Peyer's patch (tissue), 4 donors: ENCODE measurements around the gene CLTCL1. TPM values are rescaled to one million over a fixed set of nuclear protein-coding genes. Genes with fewer than 3 reads are reported as not detected.
"Not testable (repeated sequence)": the region's sequence is repeated elsewhere in the genome, so short reads cannot be mapped to it uniquely, and the experiment has no call there.

ENCODE experiments used
- DNase-seq, 3 donors: peaks; one replicate each; pipeline ENCODE4 v3.0.0-alpha.2; 2017 to 2019
- H3K27ac ChIP-seq, 4 donors: fragments of 200-600 bp; sonication (generic); one replicate each; pipeline ENCODE4 v1.5.1; 2016 to 2019
- H3K27me3 ChIP-seq, 2 donors: fragments of 200-600 bp; sonication (generic); one replicate each; pipeline ENCODE4 v1.5.1; 2019
- H3K36me3 ChIP-seq, 3 donors: fragments of 200-600 bp; sonication (generic); one replicate each; pipeline ENCODE4 v1.5.1; 2016 to 2019
- H3K4me1 ChIP-seq, 4 donors: fragments of 200-600 bp; sonication (generic); one replicate each; pipeline ENCODE4 v1.5.1; 2016 to 2019
- H3K4me3 ChIP-seq, 4 donors: fragments of 200-600 bp; sonication (generic); 1 replicate in 3 of 4; 2 replicates in 1 of 4; pipeline ENCODE4 v1.5.1; 2016 to 2019; ENCODE audit warnings: mild to moderate bottlenecking in 1 of 4
- H3K9me3 ChIP-seq, 4 donors: fragments of 200-600 bp; sonication (generic); one replicate each; pipeline ENCODE4 v1.5.1; 2016 to 2019; ENCODE audit warnings: mild to moderate bottlenecking in 1 of 4
- POLR2A ChIP-seq, 2 donors: fragments of 450-650 bp; IDR thresholded peaks; one replicate each; pipeline ENCODE4 v1.5.1; 2017; ENCODE audit warnings: antibody characterized with exemption in 2 of 2, mild to moderate bottlenecking in 2 of 2, moderate library complexity in 2 of 2
- total RNA-seq, 4 donors: library from RNA; depleted of rRNA; stranded (reverse); fragments of >200 nt; gene quantifications; one replicate each; pipeline ENCODE4 v1.1.0, GENCODE V29; 2016
- TF ChIP-seq, protein P1 (sequence below), 6 experiments: fragments of 450-650 bp in 4 of 6; fragments of 200-600 bp in 2 of 6; sonication (generic) in 1 of 6; IDR thresholded peaks; one replicate each; pipeline ENCODE4 v1.5.1; 2017 to 2019; ENCODE audit warnings: antibody characterized with exemption in 6 of 6, mild to moderate bottlenecking in 3 of 6, moderate library complexity in 1 of 6

The CLTCL1 gene
- total RNA-seq, 4 donors from 2014 or later: 0.47 to 3.9 (median 3.0) TPM

- H3K27ac ChIP-seq: no peak overlapping the region
- H3K9me3 ChIP-seq: no peaks in the 10 kb centered on the region
- TF ChIP-seq POLR2A (IDR thresholded peaks at IDR 0.05): no peak
- TF ChIP-seq, protein P1, sequence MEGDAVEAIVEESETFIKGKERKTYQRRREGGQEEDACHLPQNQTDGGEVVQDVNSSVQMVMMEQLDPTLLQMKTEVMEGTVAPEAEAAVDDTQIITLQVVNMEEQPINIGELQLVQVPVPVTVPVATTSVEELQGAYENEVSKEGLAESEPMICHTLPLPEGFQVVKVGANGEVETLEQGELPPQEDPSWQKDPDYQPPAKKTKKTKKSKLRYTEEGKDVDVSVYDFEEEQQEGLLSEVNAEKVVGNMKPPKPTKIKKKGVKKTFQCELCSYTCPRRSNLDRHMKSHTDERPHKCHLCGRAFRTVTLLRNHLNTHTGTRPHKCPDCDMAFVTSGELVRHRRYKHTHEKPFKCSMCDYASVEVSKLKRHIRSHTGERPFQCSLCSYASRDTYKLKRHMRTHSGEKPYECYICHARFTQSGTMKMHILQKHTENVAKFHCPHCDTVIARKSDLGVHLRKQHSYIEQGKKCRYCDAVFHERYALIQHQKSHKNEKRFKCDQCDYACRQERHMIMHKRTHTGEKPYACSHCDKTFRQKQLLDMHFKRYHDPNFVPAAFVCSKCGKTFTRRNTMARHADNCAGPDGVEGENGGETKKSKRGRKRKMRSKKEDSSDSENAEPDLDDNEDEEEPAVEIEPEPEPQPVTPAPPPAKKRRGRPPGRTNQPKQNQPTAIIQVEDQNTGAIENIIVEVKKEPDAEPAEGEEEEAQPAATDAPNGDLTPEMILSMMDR (IDR thresholded peaks at IDR 0.05): no peak
- no peak overlapping the region for H3K4me3 ChIP-seq
- DNase-seq: no peak
- H3K4me1 ChIP-seq: peaks cover 0 to 18% (median 4%) of the 10 kb centered on the region in 4 donors
- H3K27me3 ChIP-seq: no peaks in the 10 kb centered on the region
- H3K36me3 ChIP-seq: no peaks in the 10 kb centered on the region
These were observed 3.6 kb downstream of the CLTCL1 start for GRCh38 chr22:19287889-19288288.

GRCh38 chr22:19287076-19287707, 4.3 kb downstream of the CLTCL1 start:
- H3K4me3 ChIP-seq: no peak overlapping the region
- no peak for DNase-seq

DNA sequence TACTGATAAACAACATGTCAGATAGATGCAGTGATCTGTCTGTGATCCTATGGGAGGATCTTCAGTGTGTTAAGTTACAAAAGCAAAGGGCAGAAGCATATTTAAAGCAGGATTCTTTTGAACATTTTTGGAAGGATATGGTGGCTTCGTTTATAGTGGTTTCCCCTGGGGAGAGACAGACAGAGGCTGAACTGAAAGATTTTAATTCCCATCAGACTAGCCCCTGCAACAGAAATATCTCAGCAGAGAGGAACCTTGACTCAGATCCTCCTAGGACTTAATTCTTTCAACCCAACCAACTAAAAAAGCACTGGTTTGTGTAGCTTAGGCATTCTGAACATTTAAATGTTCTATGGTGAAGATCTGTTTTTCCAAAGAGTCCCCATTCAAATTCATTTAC, 5.7 kb downstream of the CLTCL1 start:
- no peaks in the 10 kb centered on the region for H3K36me3 ChIP-seq
- H3K4me3 ChIP-seq: no peak overlapping the region
- no peaks in the 10 kb centered on the region for H3K9me3 ChIP-seq
- no peak for DNase-seq
- TF ChIP-seq POLR2A (IDR thresholded peaks at IDR 0.05): no peak
- TF ChIP-seq, protein P1 (IDR thresholded peaks at IDR 0.05): no peak
- peaks cover 0 to 6% (median under 1%) of the 10 kb centered on the region in 4 donors for H3K4me1 ChIP-seq
- no peak overlapping the region for H3K27ac ChIP-seq
- H3K27me3 ChIP-seq: no peaks in the 10 kb centered on the region

More at GRCh38 chr22:19287076-19287707, 4.3 kb downstream of the CLTCL1 start:
- TF ChIP-seq POLR2A (IDR thresholded peaks at IDR 0.05): no peak
- TF ChIP-seq, protein P1 (IDR thresholded peaks at IDR 0.05): no peak
- no peaks in the 10 kb centered on the region for H3K9me3 ChIP-seq
- no peaks in the 10 kb centered on the region for H3K36me3 ChIP-seq
- H3K27ac ChIP-seq: no peak overlapping the region
- H3K27me3 ChIP-seq: no peaks in the 10 kb centered on the region
- H3K4me1 ChIP-seq: peaks cover 0 to 12% (median 4%) of the 10 kb centered on the region in 4 donors

DNA sequence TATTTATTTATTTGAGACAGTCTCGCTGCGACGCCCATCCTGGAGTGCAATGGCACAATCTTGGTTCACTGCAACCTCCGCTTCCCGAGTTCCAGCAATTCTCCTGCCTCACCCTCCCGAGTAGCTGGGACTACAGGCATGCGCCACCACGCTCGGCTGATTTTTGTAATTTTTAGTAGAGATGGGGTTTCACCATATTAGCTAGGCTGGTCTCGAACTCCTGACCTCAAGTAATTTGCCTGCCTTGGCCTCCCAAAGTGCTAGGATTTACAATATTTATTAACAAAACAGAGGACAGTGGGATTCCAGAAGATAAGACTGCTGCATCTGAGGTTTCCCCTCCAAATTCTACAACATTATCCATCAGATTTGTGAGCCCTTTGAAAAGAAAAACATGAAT, 12.4 kb downstream of the CLTCL1 start:
- H3K27me3 ChIP-seq, H3K36me3 ChIP-seq, H3K4me1 ChIP-seq, H3K27ac ChIP-seq, H3K4me3 ChIP-seq, H3K9me3 ChIP-seq, DNase-seq: not testable (repeated sequence)

- no peaks in the 10 kb centered on the region for H3K9me3 ChIP-seq
- no peaks in the 10 kb centered on the region for H3K36me3 ChIP-seq
- no peak overlapping the region for H3K4me3 ChIP-seq
- H3K27me3 ChIP-seq: no peaks in the 10 kb centered on the region
- TF ChIP-seq, protein P1 (IDR thresholded peaks at IDR 0.05): no peak
- TF ChIP-seq POLR2A (IDR thresholded peaks at IDR 0.05): no peak
- no peak for DNase-seq
- H3K4me1 ChIP-seq: no peaks in the 10 kb centered on the region
- no peak overlapping the region for H3K27ac ChIP-seq
These were observed 13.7 kb downstream of the CLTCL1 start for GRCh38 chr22:19277785-19278184.

- no peaks in the 10 kb centered on the region for H3K36me3 ChIP-seq
- no peaks in the 10 kb centered on the region for H3K4me1 ChIP-seq
- no peaks in the 10 kb centered on the region for H3K27me3 ChIP-seq
- no peaks in the 10 kb centered on the region for H3K9me3 ChIP-seq
- no peak overlapping the region for H3K27ac ChIP-seq
- DNase-seq: no peak
- TF ChIP-seq POLR2A (IDR thresholded peaks at IDR 0.05): no peak
- TF ChIP-seq, protein P1 (IDR thresholded peaks at IDR 0.05): no peak
- no peak overlapping the region for H3K4me3 ChIP-seq
These were observed 15.5 kb downstream of the CLTCL1 start for GRCh38 chr22:19275919-19276600.
